ENCODE results near the gene MCC.

Gene MCC

GRCh38 chr5:113242481-113243348, 245.5 kb downstream of the MCC start:
- peaks cover 0 to 14% of the 10 kb centered on the region in 2 donors for H3K27me3 Mint-ChIP-seq
- no peaks in the 10 kb centered on the region for H3K9me3 Mint-ChIP-seq
- ATAC-seq (replicated peaks) (no peak), DNase-seq (no peak)
- no peak overlapping the region for H3K27ac Mint-ChIP-seq
- peaks cover 0 to 2% of the 10 kb centered on the region in 2 donors for H3K4me1 Mint-ChIP-seq (ENCODE audit: low read depth in 2 of 2)
- H3K4me3 Mint-ChIP-seq, result no peak overlapping the region
- H3K36me3 Mint-ChIP-seq (ENCODE audit: insufficient read depth), result peaks cover 3% of the 10 kb centered on the region

- no peak overlapping the region for H3K4me3 Mint-ChIP-seq
- H3K9me3 Mint-ChIP-seq, result no peaks in the 10 kb centered on the region
- ATAC-seq (replicated peaks) (no peak), DNase-seq (no peak)
- H3K4me1 Mint-ChIP-seq (ENCODE audit: low read depth in 2 of 2), result peaks cover 0 to 2% of the 10 kb centered on the region in 2 donors
- H3K36me3 Mint-ChIP-seq (ENCODE audit: insufficient read depth), result peaks cover 3% of the 10 kb centered on the region
- H3K27ac Mint-ChIP-seq, result no peak overlapping the region
- peaks cover 0 to 17% of the 10 kb centered on the region in 2 donors for H3K27me3 Mint-ChIP-seq
Observed at GRCh38 chr5:113240951-113241726, 247.1 kb downstream of the MCC start.

- DNase-seq (no peak), ATAC-seq (replicated peaks) (no peak)
- H3K9me3 Mint-ChIP-seq, result no peaks in the 10 kb centered on the region
- H3K4me3 Mint-ChIP-seq, result no peak overlapping the region
- no peak overlapping the region for H3K27ac Mint-ChIP-seq
- peaks cover 0 to 2% of the 10 kb centered on the region in 2 donors for H3K4me1 Mint-ChIP-seq (ENCODE audit: low read depth in 2 of 2)
- H3K36me3 Mint-ChIP-seq (ENCODE audit: insufficient read depth), result peaks cover 3% of the 10 kb centered on the region
- peaks cover 0 to 20% of the 10 kb centered on the region in 2 donors for H3K27me3 Mint-ChIP-seq
Observed at GRCh38 chr5:113240032-113240431, 248.2 kb downstream of the MCC start.

GRCh38 chr5:113237893-113238292, 250.4 kb downstream of the MCC start:
- no peaks in the 10 kb centered on the region for H3K4me1 Mint-ChIP-seq (ENCODE audit: low read depth in 2 of 2)
- ATAC-seq (replicated peaks), result no peak

GRCh38 chr5:113236536-113237288, 251.5 kb downstream of the MCC start:
- H3K9me3 Mint-ChIP-seq, result no peaks in the 10 kb centered on the region
- peaks cover 0 to 21% of the 10 kb centered on the region in 2 donors for H3K27me3 Mint-ChIP-seq

More at GRCh38 chr5:113237893-113238292, 250.4 kb downstream of the MCC start:
- H3K9me3 Mint-ChIP-seq, result no peaks in the 10 kb centered on the region
- no peak overlapping the region for H3K27ac Mint-ChIP-seq
- H3K36me3 Mint-ChIP-seq (ENCODE audit: insufficient read depth), result peaks cover 3% of the 10 kb centered on the region
- DNase-seq, result no peak
- no peak overlapping the region for H3K4me3 Mint-ChIP-seq
- peaks cover 0 to 21% of the 10 kb centered on the region in 2 donors for H3K27me3 Mint-ChIP-seq

GRCh38 chr5:113235884-113236283, 252.4 kb downstream of the MCC start:
- H3K36me3 Mint-ChIP-seq (ENCODE audit: insufficient read depth), result peaks cover 3% of the 10 kb centered on the region
- no peak overlapping the region for H3K27ac Mint-ChIP-seq
- no peaks in the 10 kb centered on the region for H3K9me3 Mint-ChIP-seq
- peaks cover 0 to 26% of the 10 kb centered on the region in 2 donors for H3K27me3 Mint-ChIP-seq
- no peak overlapping the region for H3K4me3 Mint-ChIP-seq
- H3K4me1 Mint-ChIP-seq (ENCODE audit: low read depth in 2 of 2), result no peaks in the 10 kb centered on the region
- DNase-seq, result no peak
- ATAC-seq (replicated peaks), result no peak

More at GRCh38 chr5:113236536-113237288, 251.5 kb downstream of the MCC start:
- Mint-ChIP-seq H3K36me3 (ENCODE audit: insufficient read depth) (peaks cover 3% of the 10 kb centered on the region), H3K4me3 (no peak overlapping the region), H3K27ac (no peak overlapping the region), H3K4me1 (ENCODE audit: low read depth in 2 of 2) (no peaks in the 10 kb centered on the region)
- DNase-seq, result no peak
- no peak for ATAC-seq (replicated peaks)

GRCh38 chr5:113234546-113234945, 253.7 kb downstream of the MCC start:
- H3K9me3 Mint-ChIP-seq, result no peaks in the 10 kb centered on the region
- H3K27ac Mint-ChIP-seq, result no peak overlapping the region
- peaks cover 3% of the 10 kb centered on the region for H3K36me3 Mint-ChIP-seq (ENCODE audit: insufficient read depth)
- DNase-seq, result no peak
- no peak for ATAC-seq (replicated peaks)
- H3K4me3 Mint-ChIP-seq, result no peak overlapping the region
- H3K27me3 Mint-ChIP-seq, result peaks cover 0 to 29% of the 10 kb centered on the region in 2 donors
- H3K4me1 Mint-ChIP-seq (ENCODE audit: low read depth in 2 of 2), result no peaks in the 10 kb centered on the region

GRCh38 chr5:113233606-113234005, 254.6 kb downstream of the MCC start:
- peaks cover 3% of the 10 kb centered on the region for H3K36me3 Mint-ChIP-seq (ENCODE audit: insufficient read depth)
- peaks cover under 1 to 34% of the 10 kb centered on the region in 2 donors for H3K27me3 Mint-ChIP-seq
- H3K4me3 Mint-ChIP-seq, result no peak overlapping the region
- no peaks in the 10 kb centered on the region for H3K9me3 Mint-ChIP-seq
- no peak for ATAC-seq (replicated peaks)
- H3K4me1 Mint-ChIP-seq (ENCODE audit: low read depth in 2 of 2), result no peaks in the 10 kb centered on the region
- DNase-seq, result no peak
- H3K27ac Mint-ChIP-seq, result no peak overlapping the region

- Mint-ChIP-seq H3K9me3 (no peaks in the 10 kb centered on the region), H3K36me3 (ENCODE audit: insufficient read depth) (no peaks in the 10 kb centered on the region), H3K27ac (no peak overlapping the region), H3K27me3 (peaks cover 5 to 36% of the 10 kb centered on the region in 2 donors), H3K4me3 (no peak overlapping the region), H3K4me1 (ENCODE audit: low read depth in 2 of 2) (no peaks in the 10 kb centered on the region)
- DNase-seq, result no peak
- no peak for ATAC-seq (replicated peaks)
Observed at GRCh38 chr5:113232667-113233066, 255.6 kb downstream of the MCC start.

GRCh38 chr5:113232221-113232620, 256.0 kb downstream of the MCC start:
- H3K27me3 Mint-ChIP-seq, result peaks cover 5 to 34% of the 10 kb centered on the region in 2 donors
- H3K4me3 Mint-ChIP-seq, result no peak overlapping the region
- DNase-seq (no peak), ATAC-seq (replicated peaks) (no peak)
- H3K4me1 Mint-ChIP-seq (ENCODE audit: low read depth in 2 of 2), result no peaks in the 10 kb centered on the region
- H3K9me3 Mint-ChIP-seq, result no peaks in the 10 kb centered on the region
- H3K36me3 Mint-ChIP-seq (ENCODE audit: insufficient read depth), result no peaks in the 10 kb centered on the region
- no peak overlapping the region for H3K27ac Mint-ChIP-seq

GRCh38 chr5:113231653-113232000, 256.6 kb downstream of the MCC start:
- no peak for DNase-seq
- Mint-ChIP-seq H3K4me3 (no peak overlapping the region), H3K27me3 (peaks cover 5 to 33% of the 10 kb centered on the region in 2 donors), H3K36me3 (ENCODE audit: insufficient read depth) (no peaks in the 10 kb centered on the region), H3K9me3 (no peaks in the 10 kb centered on the region), H3K27ac (no peak overlapping the region), H3K4me1 (ENCODE audit: low read depth in 2 of 2) (no peaks in the 10 kb centered on the region)
- ATAC-seq (replicated peaks), result no peak

- DNase-seq (no peak), ATAC-seq (replicated peaks) (no peak)
- no peak overlapping the region for H3K27ac Mint-ChIP-seq
- no peak overlapping the region for H3K4me3 Mint-ChIP-seq
- H3K36me3 Mint-ChIP-seq (ENCODE audit: insufficient read depth), result no peaks in the 10 kb centered on the region
- no peaks in the 10 kb centered on the region for H3K9me3 Mint-ChIP-seq
- H3K4me1 Mint-ChIP-seq (ENCODE audit: low read depth in 2 of 2), result no peaks in the 10 kb centered on the region
- peaks cover 5 to 26% of the 10 kb centered on the region in 2 donors for H3K27me3 Mint-ChIP-seq
Observed at GRCh38 chr5:113230711-113231652, 257.3 kb downstream of the MCC start.
